IPS DF 6.9 (cell line): Measurements from ENCODE around the gene CEP295NL.

ENCODE experiments used
- DNase-seq: peaks from one replicate; pipeline ENCODE4 v3.0.0-alpha.2; 2013; ENCODE audit warnings: low read depth, low spot score
- H3K27ac ChIP-seq: one replicate; pipeline ENCODE4 v1.5.1; 2013; ENCODE audit warnings: low read length, control low read depth
- H3K27me3 ChIP-seq: 2 replicates; pipeline ENCODE4 v1.6.1; 2013; ENCODE audit warnings: mild to moderate bottlenecking, low read length; ENCODE audit not compliant: control insufficient read depth, insufficient read depth
- H3K36me3 ChIP-seq: 2 replicates; pipeline ENCODE4 v1.6.1; 2013; ENCODE audit warnings: low read length; ENCODE audit not compliant: control insufficient read depth, insufficient read depth
- H3K4me1 ChIP-seq: 2 replicates; pipeline ENCODE4 v1.6.1; 2013; ENCODE audit warnings: low read length; ENCODE audit not compliant: control insufficient read depth, insufficient read depth
- H3K4me3 ChIP-seq: 2 replicates; pipeline ENCODE4 v1.5.1; 2013; ENCODE audit warnings: mild to moderate bottlenecking, low read length
- H3K9me3 ChIP-seq: 2 replicates; pipeline ENCODE4 v1.6.1; 2013; ENCODE audit warnings: low read length, inconsistent platforms; ENCODE audit not compliant: control insufficient read depth, insufficient read depth
- WGBS: extraction: QIAGEN DNeasy Blood & Tissue Kit; methylation state at CpG from one replicate; pipeline ENCODE4 v1.1.7; 2013; ENCODE audit warnings: mixed read lengths, missing lambda C conversion rate; ENCODE audit not compliant: insufficient read length, insufficient coverage; 5-methylcytosine and 5-hydroxymethylcytosine counted together

CEP295NL gene

DNA sequence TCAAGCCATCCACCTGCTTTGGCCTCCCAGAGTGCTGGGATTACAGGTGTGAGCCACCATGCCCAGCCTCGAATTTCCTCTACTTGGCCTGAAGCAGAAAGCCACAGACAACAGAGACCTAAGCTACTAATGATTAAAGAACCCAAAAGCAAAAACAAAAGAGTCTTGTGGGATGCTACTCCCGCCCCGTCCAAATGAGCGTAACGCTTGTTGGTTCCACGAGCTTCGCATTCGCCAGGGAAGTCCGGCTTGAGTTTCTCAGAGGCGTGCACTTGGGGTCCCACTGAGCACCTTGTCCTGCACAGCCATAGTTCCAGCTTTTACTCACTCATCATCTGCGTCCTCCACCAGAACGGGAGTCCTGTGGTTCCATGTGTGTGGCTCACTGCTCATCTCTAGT is 16.0 kb downstream of the CEP295NL start:
- no peaks in the 10 kb centered on the region for H3K27me3 ChIP-seq
- WGBS: no CpG with 5 or more reads among the region's 12 CpGs
- no peak overlapping the region for H3K4me3 ChIP-seq
- DNase-seq: no peak
- H3K27ac ChIP-seq: no peak overlapping the region
- H3K9me3 ChIP-seq: no peaks in the 10 kb centered on the region
- 0 out of 2 replicates have a peak, but pooled peaks cover 2% of the 10 kb centered on the region for H3K36me3 ChIP-seq
- peaks cover 10% of the 10 kb centered on the region for H3K4me1 ChIP-seq

DNA sequence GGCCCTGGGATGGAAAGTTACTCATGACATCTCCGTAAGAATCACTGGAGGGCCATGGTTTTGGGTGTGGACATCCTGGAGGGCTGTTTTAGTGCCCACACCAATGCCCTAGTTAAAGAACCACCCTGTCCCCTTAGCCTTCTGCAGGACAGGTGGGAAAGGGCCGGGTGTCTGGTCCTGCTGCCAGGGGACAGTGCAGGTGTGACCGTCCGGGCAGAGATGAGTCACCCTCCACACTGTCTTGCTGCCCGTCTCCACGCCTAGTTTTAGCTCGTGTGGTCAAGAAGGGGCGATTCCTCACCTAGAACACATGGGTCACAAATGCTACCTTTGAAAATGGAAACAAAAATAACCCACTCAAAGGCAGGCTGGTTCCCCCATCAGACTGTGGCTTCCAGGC is 17.0 kb downstream of the CEP295NL start:
- Histone ChIP-seq H3K27ac (no peak overlapping the region), H3K36me3 (no peaks in the 10 kb centered on the region)

DNA sequence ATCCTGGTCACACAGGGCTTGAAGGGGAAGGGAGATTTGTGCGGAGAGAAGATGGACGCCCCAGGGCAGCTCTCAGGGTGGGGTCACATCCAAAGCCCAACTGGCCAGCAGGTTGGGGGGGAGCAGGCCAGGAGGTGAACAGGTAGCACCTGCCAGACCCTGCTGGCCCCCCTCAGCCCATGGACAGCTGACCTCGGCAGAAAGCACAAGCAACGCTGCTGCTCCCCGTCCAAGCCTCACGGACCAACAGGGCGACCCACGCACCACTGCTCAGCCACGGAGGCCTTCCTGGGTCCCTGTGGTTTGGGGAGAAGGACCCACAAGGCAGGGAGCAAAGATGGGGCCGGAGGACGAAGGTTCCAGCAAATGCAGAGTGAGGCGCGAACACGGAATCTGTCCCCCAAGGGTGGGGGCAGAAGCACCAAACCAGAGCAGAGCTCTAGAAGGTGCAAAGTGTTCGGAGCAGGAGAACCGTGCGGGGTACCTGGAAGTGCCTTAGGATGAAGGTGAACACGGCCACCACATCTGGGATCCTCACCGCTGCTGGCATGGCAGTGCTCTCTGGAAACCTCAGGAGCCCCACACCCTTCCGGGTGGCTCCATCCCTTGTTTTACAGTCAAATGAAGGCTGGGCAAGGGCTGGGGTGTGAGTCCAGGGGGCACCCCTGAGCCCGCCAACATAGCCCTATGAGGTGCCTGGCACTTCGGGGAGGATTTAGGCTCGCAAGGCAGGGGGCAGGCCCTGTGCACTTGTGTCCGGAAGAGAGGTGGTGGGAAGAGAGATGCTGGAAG is 17.9 kb downstream of the CEP295NL start:
- no peaks in the 10 kb centered on the region for H3K36me3 ChIP-seq
- peaks cover 10% of the 10 kb centered on the region for H3K4me1 ChIP-seq
- WGBS: no CpG with 5 or more reads among the region's 24 CpGs
- H3K27ac ChIP-seq: no peak overlapping the region
- no peak overlapping the region for H3K4me3 ChIP-seq
- no peaks in the 10 kb centered on the region for H3K27me3 ChIP-seq
- H3K9me3 ChIP-seq: no peaks in the 10 kb centered on the region
- no peak for DNase-seq

More for the DNA sequence above, 17.0 kb downstream of the CEP295NL start:
- WGBS: no CpG with 5 or more reads among the region's 8 CpGs
- no peaks in the 10 kb centered on the region for H3K9me3 ChIP-seq
- H3K4me1 ChIP-seq: peaks cover 10% of the 10 kb centered on the region
- no peak overlapping the region for H3K4me3 ChIP-seq
- no peak for DNase-seq
- no peaks in the 10 kb centered on the region for H3K27me3 ChIP-seq

- no peaks in the 10 kb centered on the region for H3K9me3 ChIP-seq
- DNase-seq: no peak
Measured at GRCh38 chr17:78884148-78884825, 18.7 kb downstream of the CEP295NL start.

GRCh38 chr17:78883533-78884131 is 19.4 kb downstream of the CEP295NL start:
- peaks cover 10% of the 10 kb centered on the region for H3K4me1 ChIP-seq
- H3K36me3 ChIP-seq: no peaks in the 10 kb centered on the region
- no peaks in the 10 kb centered on the region for H3K9me3 ChIP-seq
- no peaks in the 10 kb centered on the region for H3K27me3 ChIP-seq
- no peak overlapping the region for H3K4me3 ChIP-seq
- DNase-seq: no peak
- no peak overlapping the region for H3K27ac ChIP-seq
- WGBS: no CpG with 5 or more reads among the region's 24 CpGs

More at GRCh38 chr17:78884148-78884825, 18.7 kb downstream of the CEP295NL start:
- H3K4me3 ChIP-seq: no peak overlapping the region
- H3K27me3 ChIP-seq: no peaks in the 10 kb centered on the region
- WGBS: no CpG with 5 or more reads among the region's 20 CpGs
- no peaks in the 10 kb centered on the region for H3K36me3 ChIP-seq
- H3K4me1 ChIP-seq: peaks cover 10% of the 10 kb centered on the region
- no peak overlapping the region for H3K27ac ChIP-seq

- no peak overlapping the region for H3K4me3 ChIP-seq
- peaks cover 10% of the 10 kb centered on the region for H3K4me1 ChIP-seq
- no peaks in the 10 kb centered on the region for H3K9me3 ChIP-seq
- no peaks in the 10 kb centered on the region for H3K36me3 ChIP-seq
- H3K27ac ChIP-seq: no peak overlapping the region
- DNase-seq: no peak
- no CpG with 5 or more reads among the region's 10 CpGs for WGBS
- no peaks in the 10 kb centered on the region for H3K27me3 ChIP-seq
Measured at GRCh38 chr17:78883089-78883532, 19.9 kb downstream of the CEP295NL start.

GRCh38 chr17:78882540-78883088 is 20.4 kb downstream of the CEP295NL start:
- H3K27ac ChIP-seq: no peak overlapping the region
- no peak for DNase-seq
- WGBS: no CpG with 5 or more reads among the region's 14 CpGs
- no peaks in the 10 kb centered on the region for H3K36me3 ChIP-seq
- peaks cover 10% of the 10 kb centered on the region for H3K4me1 ChIP-seq
- H3K9me3 ChIP-seq: no peaks in the 10 kb centered on the region
- no peaks in the 10 kb centered on the region for H3K27me3 ChIP-seq
- H3K4me3 ChIP-seq: no peak overlapping the region

DNA sequence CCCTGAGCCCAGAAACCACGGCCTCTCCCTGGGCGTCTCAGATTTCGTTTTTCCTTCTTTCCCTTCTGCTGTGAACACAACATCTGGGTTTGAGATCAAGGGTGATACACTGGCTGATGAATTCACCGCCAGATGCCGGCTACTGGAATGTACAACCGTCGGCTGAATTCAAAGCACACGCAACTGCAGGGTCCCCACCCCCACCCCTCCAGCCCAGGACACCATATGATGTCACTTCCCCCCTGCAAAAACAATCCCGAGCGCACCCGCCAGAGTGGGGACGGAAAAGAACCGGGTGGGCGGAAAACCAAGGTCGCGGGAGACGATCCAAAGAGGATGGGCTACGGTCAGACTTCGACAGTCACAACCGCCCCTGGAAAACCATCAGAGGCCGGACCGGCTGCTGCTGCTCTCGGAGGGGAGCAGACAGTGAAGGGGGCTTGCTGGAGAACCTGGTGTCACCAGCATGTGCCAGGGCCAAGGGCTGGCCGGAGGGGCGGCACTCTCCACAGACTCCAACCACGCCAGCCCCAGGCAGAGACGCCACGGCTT is 23.3 kb downstream of the CEP295NL start:
- no peaks in the 10 kb centered on the region for H3K36me3 ChIP-seq
- no peak overlapping the region for H3K4me3 ChIP-seq
- no peak overlapping the region for H3K27ac ChIP-seq
- peaks cover 10% of the 10 kb centered on the region for H3K4me1 ChIP-seq
- DNase-seq: no peak
- no peaks in the 10 kb centered on the region for H3K9me3 ChIP-seq
- H3K27me3 ChIP-seq: no peaks in the 10 kb centered on the region
- no CpG with 5 or more reads among the region's 28 CpGs for WGBS

DNA sequence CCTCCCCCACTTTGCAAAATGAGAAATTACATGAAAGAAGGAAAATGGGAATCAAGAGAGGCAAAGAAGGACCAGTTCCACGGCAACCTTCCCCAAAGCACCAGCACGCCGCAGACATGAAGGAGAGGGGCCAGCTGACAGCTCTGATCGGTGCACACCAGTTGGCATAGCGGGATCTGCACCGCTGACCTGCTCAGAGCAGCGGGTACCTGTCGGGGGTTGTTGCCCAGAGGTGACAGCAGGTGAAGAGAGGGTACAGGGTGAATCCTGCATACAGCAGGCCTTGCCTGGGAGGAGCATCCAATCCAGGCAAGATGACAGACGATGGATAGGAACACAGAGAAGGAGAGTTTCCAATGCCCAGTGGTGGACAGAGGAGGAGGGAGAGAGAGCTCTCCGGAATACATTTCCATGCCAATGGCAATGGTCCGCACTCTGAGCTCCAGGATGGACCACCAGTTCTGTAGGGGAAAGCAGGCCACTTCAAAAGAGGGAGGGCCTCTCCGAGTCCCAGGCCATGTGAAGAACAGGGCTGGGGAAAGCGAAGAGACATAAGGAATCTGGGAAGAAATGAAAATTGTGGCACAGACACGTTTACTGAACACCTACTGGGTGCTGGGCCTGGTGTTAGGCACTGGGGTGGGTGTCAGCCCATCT is 24.0 kb downstream of the CEP295NL start:
- WGBS: no CpG with 5 or more reads among the region's 14 CpGs

GRCh38 chr17:78878261-78878660 is 24.7 kb downstream of the CEP295NL start:
- no peak for DNase-seq
- no peak overlapping the region for H3K27ac ChIP-seq
- H3K27me3 ChIP-seq: no peaks in the 10 kb centered on the region
- H3K36me3 ChIP-seq: no peaks in the 10 kb centered on the region
- H3K4me1 ChIP-seq: peaks cover 3% of the 10 kb centered on the region; the same call in 1 of the 2 replicates
- WGBS: no CpG with 5 or more reads among the region's 15 CpGs
- no peaks in the 10 kb centered on the region for H3K9me3 ChIP-seq
- no peak overlapping the region for H3K4me3 ChIP-seq

More for the DNA sequence above, 24.0 kb downstream of the CEP295NL start:
- H3K27ac ChIP-seq: no peak overlapping the region
- H3K4me3 ChIP-seq: no peak overlapping the region
- DNase-seq: no peak
- H3K27me3 ChIP-seq: no peaks in the 10 kb centered on the region
- H3K36me3 ChIP-seq: no peaks in the 10 kb centered on the region
- no peaks in the 10 kb centered on the region for H3K9me3 ChIP-seq
- H3K4me1 ChIP-seq: peaks cover 6% of the 10 kb centered on the region
